HUES6 (cell line): ENCODE data around the gene A1BG.

Source experiments
- H3K27ac ChIP-seq: 2 replicates; pipeline ENCODE4 v1.7.0; 2013; ENCODE audit warnings: low read depth, mild to moderate bottlenecking, low read length, inconsistent platforms
- H3K27me3 ChIP-seq: 2 replicates; pipeline ENCODE4 v1.6.1; 2013; ENCODE audit warnings: low read length; ENCODE audit not compliant: control insufficient read depth, insufficient read depth
- H3K36me3 ChIP-seq: 2 replicates; pipeline ENCODE4 v1.6.1; 2013; ENCODE audit warnings: low read length; ENCODE audit not compliant: control insufficient read depth, insufficient read depth
- H3K4me1 ChIP-seq: 2 replicates; pipeline ENCODE4 v1.6.1; 2013; ENCODE audit warnings: low read length; ENCODE audit not compliant: control insufficient read depth, insufficient read depth
- H3K4me3 ChIP-seq: 2 replicates; pipeline ENCODE4 v1.5.1; 2013; ENCODE audit warnings: low read depth, low read length
- H3K9ac ChIP-seq: one replicate; pipeline ENCODE4 v1.6.1; 2013; ENCODE audit warnings: mild to moderate bottlenecking, low read length
- H3K9me3 ChIP-seq: 2 replicates; pipeline ENCODE4 v1.6.1; 2013; ENCODE audit warnings: low read depth, low read length; ENCODE audit not compliant: control insufficient read depth, insufficient read depth

The A1BG gene

GRCh38 chr19:58395979-58396627, 42.8 kb upstream of the A1BG start:
- H3K4me1 ChIP-seq, result peaks cover 17% of the 10 kb centered on the region
- no peak overlapping the region for H3K27ac ChIP-seq
- peaks cover 36% of the 10 kb centered on the region for H3K36me3 ChIP-seq
- H3K4me3 ChIP-seq, result peak overlapping the region; percentile 64
- peak overlapping the region; percentile 56 for H3K9ac ChIP-seq
- peaks cover 20% of the 10 kb centered on the region for H3K27me3 ChIP-seq
- no peaks in the 10 kb centered on the region for H3K9me3 ChIP-seq

DNA sequence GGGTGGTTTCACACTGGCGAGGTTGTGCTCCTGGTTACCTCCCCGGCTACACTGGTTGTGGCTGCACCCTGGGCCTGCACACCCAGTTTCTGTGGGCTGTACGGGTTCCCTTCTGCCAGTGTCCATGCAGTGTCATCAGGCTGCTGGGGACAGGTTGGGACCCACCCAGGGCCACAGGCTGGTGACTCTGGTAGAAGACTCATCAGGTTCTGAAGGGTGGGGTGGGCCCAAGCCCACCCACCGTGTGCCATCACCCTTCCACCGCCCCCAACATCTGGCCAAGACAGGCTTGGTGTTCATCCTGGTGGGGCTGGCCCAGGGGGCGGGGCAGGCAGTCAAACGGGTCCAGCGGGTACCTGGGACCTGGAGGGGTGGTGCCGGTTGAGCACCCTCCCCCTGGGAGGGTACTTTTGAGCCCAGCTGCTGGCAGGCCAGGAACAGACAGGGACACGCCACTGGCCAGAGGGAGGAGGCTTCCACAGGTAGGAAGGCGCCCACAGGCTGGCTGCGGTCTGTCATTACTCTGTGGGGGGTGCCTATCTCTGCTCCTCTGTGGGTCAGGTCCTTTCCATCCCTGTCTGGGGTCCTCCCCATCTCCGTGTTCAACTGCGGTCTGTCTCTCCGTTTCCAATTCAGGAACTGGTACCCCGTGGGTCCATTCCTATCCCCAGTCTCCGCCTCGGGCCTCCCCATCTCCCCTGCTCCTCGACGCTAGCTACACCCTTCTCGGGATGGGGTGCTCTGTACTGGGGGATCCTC, 42.1 kb upstream of the A1BG start, which contains the start of gene RNF225:
TSS of gene RNF225 (plus strand) at position 437 of the 759 bp plus-strand sequence. CDS start 434 bp downstream, outside the sequence.
- peak within 1 kb of the TSS; percentile 64 for H3K4me3 ChIP-seq
- no peak within 1 kb of the TSS for H3K27ac ChIP-seq
- no peaks in the 10 kb centered on the region for H3K9me3 ChIP-seq
- H3K9ac ChIP-seq, result peak within 1 kb of the TSS; percentile 56
- peaks cover 19% of the 10 kb centered on the region for H3K27me3 ChIP-seq
- H3K4me1 ChIP-seq, result peaks cover 11% of the 10 kb centered on the region
- H3K36me3 ChIP-seq, result peaks cover 43% of the 10 kb centered on the region

DNA sequence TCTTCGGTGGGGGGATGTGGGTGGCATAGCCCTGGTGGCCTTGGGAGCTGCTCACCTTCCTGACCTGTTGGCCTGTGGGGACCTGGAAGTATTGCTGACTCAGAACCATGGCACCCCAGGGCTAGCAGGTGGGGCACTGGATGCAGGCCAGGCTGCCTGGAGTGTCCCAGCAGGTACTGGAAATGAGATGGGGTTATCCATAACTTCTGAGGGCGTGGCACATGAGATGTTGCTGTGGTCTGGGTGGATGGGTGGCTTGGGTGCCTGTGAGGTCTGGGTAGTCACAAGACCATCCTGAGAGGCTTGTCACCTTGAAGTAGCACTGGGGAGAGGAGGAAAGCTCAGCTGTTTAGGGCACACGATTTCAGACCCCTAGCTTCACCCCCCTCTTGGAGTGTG, 41.5 kb upstream of the A1BG start:
- Histone ChIP-seq H3K4me3 (no peak overlapping the region), H3K27ac (no peak overlapping the region), H3K9me3 (no peaks in the 10 kb centered on the region), H3K36me3 (peaks cover 48% of the 10 kb centered on the region), H3K4me1 (peaks cover 9% of the 10 kb centered on the region; the same call in 1 of the 2 replicates), H3K9ac (no peak overlapping the region), H3K27me3 (peaks cover 16% of the 10 kb centered on the region)

DNA sequence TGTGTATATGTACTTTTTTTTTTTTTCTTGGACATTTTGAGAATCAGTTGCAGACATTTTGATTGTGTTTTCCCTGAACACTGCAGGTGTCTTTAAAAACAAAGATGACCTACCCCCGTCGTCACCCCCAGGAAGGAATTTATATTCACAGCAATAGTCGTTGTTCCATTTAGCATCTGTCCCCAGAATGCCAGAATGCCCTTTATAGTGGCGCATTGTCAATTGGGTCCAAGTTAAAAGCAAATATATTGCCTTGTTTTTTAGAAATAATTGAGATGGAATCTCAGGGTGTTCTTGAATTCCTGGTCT, 40.4 kb upstream of the A1BG start:
- Histone ChIP-seq H3K27ac (no peak overlapping the region), H3K9ac (no peak overlapping the region), H3K9me3 (no peaks in the 10 kb centered on the region), H3K27me3 (peaks cover 16% of the 10 kb centered on the region), H3K36me3 (peaks cover 56% of the 10 kb centered on the region), H3K4me1 (peaks cover 12% of the 10 kb centered on the region; the same call in 1 of the 2 replicates), H3K4me3 (no peak overlapping the region)

GRCh38 chr19:58392945-58393724, 39.8 kb upstream of the A1BG start:
- H3K9ac ChIP-seq, result no peak overlapping the region
- H3K27ac ChIP-seq, result no peak overlapping the region
- peaks cover 61% of the 10 kb centered on the region for H3K36me3 ChIP-seq

GRCh38 chr19:58388175-58388526, 34.9 kb upstream of the A1BG start:
- Histone ChIP-seq H3K4me3 (peak overlapping the region; percentile 99), H3K27me3 (no peaks in the 10 kb centered on the region), H3K9ac (peak overlapping the region; percentile 93), H3K36me3 (peaks cover 49% of the 10 kb centered on the region), H3K27ac (no peak overlapping the region), H3K4me1 (peaks cover 18% of the 10 kb centered on the region), H3K9me3 (no peaks in the 10 kb centered on the region)

More at GRCh38 chr19:58392945-58393724, 39.8 kb upstream of the A1BG start:
- peaks cover 16% of the 10 kb centered on the region for H3K27me3 ChIP-seq
- peaks cover 15% of the 10 kb centered on the region for H3K4me1 ChIP-seq
- no peak overlapping the region for H3K4me3 ChIP-seq
- H3K9me3 ChIP-seq, result no peaks in the 10 kb centered on the region

DNA sequence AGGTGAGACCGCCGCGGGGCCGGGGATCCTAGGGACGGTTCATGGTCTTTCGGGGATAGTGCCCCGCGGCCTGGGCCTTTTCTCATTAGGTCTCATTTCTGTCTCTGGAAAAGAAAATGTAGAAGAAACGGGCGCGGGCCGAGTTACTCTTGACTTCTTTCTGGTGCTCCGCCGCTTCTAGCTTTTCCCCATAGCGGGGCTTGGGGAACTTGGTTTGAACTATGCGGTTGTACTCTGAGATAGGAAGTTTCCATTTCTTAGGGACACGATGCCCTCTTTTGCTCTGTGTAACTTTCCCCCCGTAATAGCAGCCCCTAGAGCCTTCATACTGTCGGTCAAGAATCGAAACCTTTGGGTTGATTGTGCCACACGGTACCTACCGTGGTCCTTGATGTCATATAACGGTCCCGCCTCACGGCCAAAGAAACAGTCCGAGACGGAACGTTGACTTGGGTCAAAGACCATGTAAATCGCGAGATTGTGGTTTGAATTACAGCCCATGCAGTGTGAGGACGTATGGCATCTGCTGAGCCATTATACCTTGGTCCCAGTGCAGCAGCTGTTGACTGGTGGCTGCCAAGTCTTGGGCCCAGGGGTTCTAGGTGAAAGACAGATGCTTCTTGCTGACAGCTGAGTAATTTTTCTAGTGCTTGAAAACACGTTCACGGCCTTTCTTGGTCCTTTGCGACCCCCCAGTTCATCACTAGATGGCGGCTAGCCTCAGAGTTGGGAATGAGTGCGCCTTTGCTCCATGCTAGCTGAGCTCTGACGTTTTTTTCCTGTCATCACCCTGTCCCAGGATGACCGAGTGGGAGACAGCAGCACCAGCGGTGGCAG, 34.3 kb upstream of the A1BG start:
- Histone ChIP-seq H3K9me3 (no peaks in the 10 kb centered on the region), H3K27me3 (no peaks in the 10 kb centered on the region), H3K9ac (peak overlapping the region; percentile 93), H3K36me3 (peaks cover 43% of the 10 kb centered on the region), H3K4me3 (peak overlapping the region; percentile 99), H3K27ac (peak overlapping the region; percentile 54; the same call in 1 of the 2 replicates), H3K4me1 (peaks cover 18% of the 10 kb centered on the region)

DNA sequence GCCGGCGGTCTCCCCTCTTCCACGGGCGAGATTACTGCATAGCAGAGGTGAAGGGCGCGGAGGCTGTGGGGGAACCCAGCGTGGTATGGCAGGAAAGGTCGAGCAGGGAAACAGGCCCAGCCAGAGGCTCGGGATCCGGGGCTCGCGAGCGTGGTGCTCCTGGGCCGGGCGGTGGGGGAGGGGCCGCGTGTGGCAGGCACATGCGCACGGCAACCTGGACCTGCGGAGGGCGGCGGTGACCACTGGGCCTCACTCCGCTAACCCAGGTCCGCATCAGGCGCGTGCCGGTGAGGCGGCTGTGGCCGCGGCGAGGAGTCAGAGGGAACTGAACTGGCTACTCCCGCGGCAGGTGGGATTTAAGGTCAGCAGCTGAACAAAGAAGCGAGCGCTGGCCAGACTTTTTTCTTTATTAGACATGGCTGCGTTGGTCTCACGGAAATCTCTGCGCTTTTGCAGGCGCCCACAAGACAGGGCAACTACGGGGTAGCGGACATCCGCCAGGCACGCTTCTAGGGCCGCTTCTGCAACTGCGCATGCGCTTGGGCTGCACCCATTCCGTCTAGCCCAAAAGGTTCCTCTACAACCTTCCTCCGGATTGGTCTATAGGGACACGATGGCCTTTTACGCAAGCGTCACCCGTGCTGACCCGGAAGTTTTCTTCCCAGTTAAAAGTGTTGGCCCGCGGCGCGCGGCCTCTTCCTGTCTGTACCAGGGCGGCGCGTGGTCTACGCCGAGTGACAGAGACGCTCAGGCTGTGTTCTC, 33.5 kb upstream of the A1BG start, which contains the start of gene RPS5:
TSS of gene RPS5 (plus strand) at position 694 of the 762 bp plus-strand sequence. CDS start 869 bp downstream, outside the sequence.
- Histone ChIP-seq H3K27ac (peak within 1 kb of the TSS; percentile 98), H3K36me3 (peaks cover 36% of the 10 kb centered on the region), H3K27me3 (no peaks in the 10 kb centered on the region), H3K9ac (peak within 1 kb of the TSS; percentile 98), H3K4me3 (peak within 1 kb of the TSS; percentile 99), H3K4me1 (peaks cover 18% of the 10 kb centered on the region), H3K9me3 (no peaks in the 10 kb centered on the region)

GRCh38 chr19:58385891-58386575, 32.7 kb upstream of the A1BG start:
- Histone ChIP-seq H3K4me1 (peaks cover 18% of the 10 kb centered on the region), H3K27ac (peak overlapping the region; percentile 98), H3K9ac (peak overlapping the region; percentile 98), H3K9me3 (no peaks in the 10 kb centered on the region), H3K36me3 (peaks cover 32% of the 10 kb centered on the region), H3K27me3 (no peaks in the 10 kb centered on the region), H3K4me3 (peak overlapping the region; percentile 99)
